ENCODE data around the gene KPTN.

KPTN gene

GRCh38 chr19:47521473-47522180, 37.6 kb upstream of the KPTN start:
- no peak overlapping the region for H3K4me3 ChIP-seq (ENCODE audit: low read depth, low read length)
- no peaks in the 10 kb centered on the region for H3K36me3 ChIP-seq (replicated peaks)
- no peak overlapping the region for H3K27ac ChIP-seq
- H3K27me3 ChIP-seq (replicated peaks), result no peaks in the 10 kb centered on the region
- TF ChIP-seq CTCF (IDR thresholded peaks at IDR 0.05; ENCODE audit: low read depth, low read length, missing control alignments), result no peak
- DNase-seq, result no peak
- in situ Hi-C loops (cut with HindIII; ENCODE audit: low pct_ligation_motif_present, low sequenced_read_pairs), result no loop called here

- in situ Hi-C loops (cut with HindIII; ENCODE audit: low pct_ligation_motif_present, low sequenced_read_pairs), result no loop called here
- no peak overlapping the region for H3K27ac ChIP-seq
- DNase-seq, result no peak
- H3K36me3 ChIP-seq (replicated peaks), result no peaks in the 10 kb centered on the region
- H3K27me3 ChIP-seq (replicated peaks), result no peaks in the 10 kb centered on the region
- no peak overlapping the region for H3K4me3 ChIP-seq (ENCODE audit: low read depth, low read length)
- no peak for TF ChIP-seq CTCF (IDR thresholded peaks at IDR 0.05; ENCODE audit: low read depth, low read length, missing control alignments)
Measured at GRCh38 chr19:47520839-47521238, 36.8 kb upstream of the KPTN start.

- no peak overlapping the region for H3K4me3 ChIP-seq (ENCODE audit: low read depth, low read length)
- H3K36me3 ChIP-seq (replicated peaks), result no peaks in the 10 kb centered on the region
- H3K27ac ChIP-seq, result no peak overlapping the region
- no peak for DNase-seq
- in situ Hi-C loops (cut with HindIII; ENCODE audit: low pct_ligation_motif_present, low sequenced_read_pairs), result no loop called here
- no peaks in the 10 kb centered on the region for H3K27me3 ChIP-seq (replicated peaks)
- TF ChIP-seq CTCF (IDR thresholded peaks at IDR 0.05; ENCODE audit: low read depth, low read length, missing control alignments), result no peak
Measured at GRCh38 chr19:47520343-47520806, 36.4 kb upstream of the KPTN start.

GRCh38 chr19:47518854-47519253, 34.8 kb upstream of the KPTN start:
- no peak for TF ChIP-seq CTCF (IDR thresholded peaks at IDR 0.05; ENCODE audit: low read depth, low read length, missing control alignments)

GRCh38 chr19:47518139-47518538, 34.1 kb upstream of the KPTN start:
- Histone ChIP-seq H3K27me3 (replicated peaks) (no peaks in the 10 kb centered on the region), H3K27ac (no peak overlapping the region), H3K36me3 (replicated peaks) (peaks cover 3% of the 10 kb centered on the region), H3K4me3 (ENCODE audit: low read depth, low read length) (no peak overlapping the region)
- TF ChIP-seq CTCF (IDR thresholded peaks at IDR 0.05; ENCODE audit: low read depth, low read length, missing control alignments), result no peak
- in situ Hi-C loops (cut with HindIII; ENCODE audit: low pct_ligation_motif_present, low sequenced_read_pairs), result no loop called here
- no peak for DNase-seq

More at GRCh38 chr19:47518854-47519253, 34.8 kb upstream of the KPTN start:
- no peak for DNase-seq
- H3K27ac ChIP-seq, result no peak overlapping the region
- H3K36me3 ChIP-seq (replicated peaks), result peaks cover 3% of the 10 kb centered on the region
- H3K27me3 ChIP-seq (replicated peaks), result no peaks in the 10 kb centered on the region
- in situ Hi-C loops (cut with HindIII; ENCODE audit: low pct_ligation_motif_present, low sequenced_read_pairs), result no loop called here
- H3K4me3 ChIP-seq (ENCODE audit: low read depth, low read length), result no peak overlapping the region
